ENCODE results near the gene ANXA11.
"Not testable (repeated sequence)": the region's sequence is repeated elsewhere in the genome, so short reads cannot be mapped to it uniquely, and the experiment has no call there.

DNA sequence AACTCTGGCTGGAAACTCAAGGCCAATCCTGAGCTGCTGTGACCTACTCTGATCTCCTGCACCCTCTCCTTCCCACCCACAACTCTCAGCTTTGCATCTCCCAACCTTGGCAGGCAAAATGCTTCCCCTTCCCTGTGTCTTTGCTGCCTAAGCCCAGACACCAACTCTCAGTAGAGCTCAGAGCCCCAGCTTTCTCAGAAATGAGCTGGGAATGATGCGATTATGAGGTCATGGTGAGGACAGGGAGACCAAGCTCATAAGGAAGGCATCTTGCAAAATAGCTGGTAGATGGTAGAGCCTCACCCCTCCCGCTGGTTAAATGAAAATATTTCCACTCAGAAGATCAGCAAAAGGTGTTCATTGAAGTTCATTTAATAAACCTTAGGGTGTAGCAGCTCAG lies 49.4 kb upstream of the ANXA11 start:
- TF ChIP-seq, protein P1, sequence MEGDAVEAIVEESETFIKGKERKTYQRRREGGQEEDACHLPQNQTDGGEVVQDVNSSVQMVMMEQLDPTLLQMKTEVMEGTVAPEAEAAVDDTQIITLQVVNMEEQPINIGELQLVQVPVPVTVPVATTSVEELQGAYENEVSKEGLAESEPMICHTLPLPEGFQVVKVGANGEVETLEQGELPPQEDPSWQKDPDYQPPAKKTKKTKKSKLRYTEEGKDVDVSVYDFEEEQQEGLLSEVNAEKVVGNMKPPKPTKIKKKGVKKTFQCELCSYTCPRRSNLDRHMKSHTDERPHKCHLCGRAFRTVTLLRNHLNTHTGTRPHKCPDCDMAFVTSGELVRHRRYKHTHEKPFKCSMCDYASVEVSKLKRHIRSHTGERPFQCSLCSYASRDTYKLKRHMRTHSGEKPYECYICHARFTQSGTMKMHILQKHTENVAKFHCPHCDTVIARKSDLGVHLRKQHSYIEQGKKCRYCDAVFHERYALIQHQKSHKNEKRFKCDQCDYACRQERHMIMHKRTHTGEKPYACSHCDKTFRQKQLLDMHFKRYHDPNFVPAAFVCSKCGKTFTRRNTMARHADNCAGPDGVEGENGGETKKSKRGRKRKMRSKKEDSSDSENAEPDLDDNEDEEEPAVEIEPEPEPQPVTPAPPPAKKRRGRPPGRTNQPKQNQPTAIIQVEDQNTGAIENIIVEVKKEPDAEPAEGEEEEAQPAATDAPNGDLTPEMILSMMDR (IDR thresholded peaks at IDR 0.05) = not testable (repeated sequence)
- TF ChIP-seq POLR2A (IDR thresholded peaks at IDR 0.05) = not testable (repeated sequence)
